Measurements from ENCODE around the gene ZSCAN31. TPM values are rescaled to one million over a fixed set of nuclear protein-coding genes. Genes with fewer than 3 reads are reported as not detected.

The ZSCAN31 gene
- total RNA-seq, 3 donors from 2014 or later, result 4.6 to 19.3 (median 17.4) TPM

DNA sequence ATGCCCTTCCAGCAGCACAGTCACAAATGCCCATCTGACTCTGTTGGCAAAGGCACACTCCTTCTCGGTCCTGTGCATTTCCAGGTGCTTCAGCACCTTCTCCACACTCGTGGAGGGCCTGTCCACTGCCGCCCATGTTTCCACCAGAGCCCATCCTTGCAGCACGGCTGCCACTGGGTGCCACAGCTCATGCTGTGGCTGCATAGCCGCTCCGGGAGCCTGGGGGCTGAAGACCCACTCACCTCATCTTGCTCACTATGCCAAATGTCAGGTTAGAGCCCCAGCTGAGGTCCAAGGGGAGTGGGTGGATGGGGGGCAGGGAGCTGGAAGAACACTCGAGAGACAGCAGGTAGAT lies 20.7 kb upstream of the ZSCAN31 start:
- Histone ChIP-seq H3K36me3 (no peaks in the 10 kb centered on the region), H3K4me3 (peak overlapping the region in 1 of 3 donors; percentile 78), H3K4me1 (peaks cover 0 to 7% of the 10 kb centered on the region in 2 donors), H3K9me3 (no peaks in the 10 kb centered on the region), H3K27me3 (no peaks in the 10 kb centered on the region), H3K27ac (peak overlapping the region; percentile 83 to 92)
- intact Hi-C loops (cut with DNase I; ENCODE audit: low total_unique reads), result no loop called here
- TF ChIP-seq, protein P1, sequence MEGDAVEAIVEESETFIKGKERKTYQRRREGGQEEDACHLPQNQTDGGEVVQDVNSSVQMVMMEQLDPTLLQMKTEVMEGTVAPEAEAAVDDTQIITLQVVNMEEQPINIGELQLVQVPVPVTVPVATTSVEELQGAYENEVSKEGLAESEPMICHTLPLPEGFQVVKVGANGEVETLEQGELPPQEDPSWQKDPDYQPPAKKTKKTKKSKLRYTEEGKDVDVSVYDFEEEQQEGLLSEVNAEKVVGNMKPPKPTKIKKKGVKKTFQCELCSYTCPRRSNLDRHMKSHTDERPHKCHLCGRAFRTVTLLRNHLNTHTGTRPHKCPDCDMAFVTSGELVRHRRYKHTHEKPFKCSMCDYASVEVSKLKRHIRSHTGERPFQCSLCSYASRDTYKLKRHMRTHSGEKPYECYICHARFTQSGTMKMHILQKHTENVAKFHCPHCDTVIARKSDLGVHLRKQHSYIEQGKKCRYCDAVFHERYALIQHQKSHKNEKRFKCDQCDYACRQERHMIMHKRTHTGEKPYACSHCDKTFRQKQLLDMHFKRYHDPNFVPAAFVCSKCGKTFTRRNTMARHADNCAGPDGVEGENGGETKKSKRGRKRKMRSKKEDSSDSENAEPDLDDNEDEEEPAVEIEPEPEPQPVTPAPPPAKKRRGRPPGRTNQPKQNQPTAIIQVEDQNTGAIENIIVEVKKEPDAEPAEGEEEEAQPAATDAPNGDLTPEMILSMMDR (IDR thresholded peaks at IDR 0.05), result no peak
- TF ChIP-seq POLR2AphosphoS5 (IDR thresholded peaks at IDR 0.05), result no peak
- TF ChIP-seq POLR2A (IDR thresholded peaks at IDR 0.05), result no peak
- no peak for DNase-seq (ENCODE audit: low spot score in 2 of 2)

DNA sequence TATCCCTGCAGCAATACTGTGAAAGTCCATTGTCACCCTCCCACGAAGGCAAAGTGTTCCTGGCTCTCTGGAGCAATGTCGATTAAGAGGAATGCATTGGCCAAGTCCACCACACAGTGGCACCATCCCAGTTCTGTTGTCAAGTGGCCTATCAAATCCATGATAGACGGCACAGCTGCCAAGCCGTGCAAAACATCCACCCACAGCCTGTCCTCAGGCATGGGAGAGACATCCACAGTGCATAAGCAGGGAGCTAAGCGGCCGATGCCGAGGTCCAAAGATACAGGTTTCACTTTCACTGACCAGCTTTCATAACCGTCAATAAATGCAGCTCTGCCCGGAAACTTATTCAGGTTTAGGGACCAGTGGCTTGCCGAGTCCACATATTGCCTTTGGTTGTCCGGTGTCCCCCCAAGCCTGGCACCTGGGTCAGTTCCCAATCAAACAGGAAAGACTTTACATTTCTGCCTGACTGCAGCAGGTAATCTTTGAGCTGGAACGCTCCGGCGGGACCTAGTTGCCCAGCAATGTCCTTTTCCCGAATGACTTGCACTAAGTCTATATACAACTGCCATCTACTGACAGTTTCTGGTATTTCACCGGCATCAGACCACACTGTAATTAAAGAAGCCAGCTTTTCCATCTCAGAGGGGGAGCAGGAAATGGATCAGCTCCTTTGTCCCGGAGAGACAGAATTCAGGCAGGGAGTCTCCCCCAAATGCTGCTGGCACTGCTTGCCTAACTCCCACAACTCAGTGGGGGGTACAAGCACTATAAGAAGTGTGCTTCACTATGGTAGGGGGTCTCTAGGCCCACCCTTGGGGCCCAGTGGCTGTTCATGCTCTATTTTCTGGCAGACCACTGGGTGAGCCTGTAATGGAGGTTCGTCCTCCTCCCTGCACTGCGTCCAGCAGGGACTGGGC lies 20.1 kb upstream of the ZSCAN31 start:
- peak; percentile 62 to 68 for DNase-seq (ENCODE audit: low spot score in 2 of 2)
- H3K36me3 ChIP-seq, result no peaks in the 10 kb centered on the region
- H3K4me1 ChIP-seq, result peaks cover under 1 to 7% of the 10 kb centered on the region in 2 donors
- no peaks in the 10 kb centered on the region for H3K9me3 ChIP-seq
- no peaks in the 10 kb centered on the region for H3K27me3 ChIP-seq
- intact Hi-C loops (cut with DNase I; ENCODE audit: low total_unique reads), result no loop called here
- peak overlapping the region; percentile 59 to 78 (median 66) for H3K4me3 ChIP-seq
- TF ChIP-seq POLR2AphosphoS5 (IDR thresholded peaks at IDR 0.05) (peak; percentile 7 to 70 (median 59)), POLR2A (IDR thresholded peaks at IDR 0.05) (no peak)
- TF ChIP-seq, protein P1 (IDR thresholded peaks at IDR 0.05), result peak; percentile 66 to 90 (median 88)
- peak overlapping the region; percentile 83 to 92 for H3K27ac ChIP-seq

DNA sequence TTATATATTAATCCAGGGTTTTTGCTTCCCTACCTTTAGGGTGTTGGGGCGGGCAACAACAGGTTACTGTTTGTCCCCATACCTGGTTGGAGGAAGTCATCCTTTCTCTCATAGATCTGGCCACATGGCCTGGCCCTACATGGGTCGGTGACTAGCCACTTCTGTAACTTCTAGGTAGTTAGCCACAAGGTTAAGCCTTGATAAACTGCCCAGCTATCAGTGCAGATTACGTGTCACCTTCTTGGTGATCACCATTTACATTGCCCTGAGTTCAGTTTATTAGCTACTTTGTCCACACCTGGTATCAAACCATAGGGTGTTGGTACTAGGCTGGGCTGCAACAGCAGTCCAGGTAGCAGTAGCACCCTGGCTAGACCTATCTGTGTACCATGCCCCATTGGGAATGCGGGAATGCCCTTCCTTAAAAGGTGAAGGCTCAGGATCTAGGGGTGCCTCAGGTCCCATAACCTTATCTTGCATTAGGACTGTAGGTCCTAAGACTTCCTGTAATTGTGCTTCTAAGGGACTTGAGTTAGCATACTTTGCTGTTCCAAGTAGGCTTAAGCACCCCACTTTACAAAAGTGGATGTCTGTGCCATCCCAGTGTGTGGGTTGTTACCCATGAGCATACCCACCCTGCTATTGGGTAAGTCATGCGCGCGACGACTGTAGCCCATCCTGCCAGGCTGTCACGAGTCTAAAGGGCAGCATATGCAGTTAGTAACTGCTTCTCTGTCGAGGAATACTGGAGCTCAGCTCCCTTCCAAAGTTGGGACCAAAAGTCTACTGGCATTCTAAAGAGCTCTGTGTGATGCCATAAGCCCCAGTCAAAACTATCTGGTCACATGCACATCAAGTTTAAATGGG lies 19.0 kb upstream of the ZSCAN31 start:
- Histone ChIP-seq H3K4me3 (peak overlapping the region; percentile 59 to 78 (median 66)), H3K4me1 (peaks cover 4 to 7% of the 10 kb centered on the region in 2 donors), H3K27ac (peak overlapping the region; percentile 83 to 92), H3K36me3 (no peaks in the 10 kb centered on the region), H3K9me3 (no peaks in the 10 kb centered on the region), H3K27me3 (no peaks in the 10 kb centered on the region)
- TF ChIP-seq, protein P1 (IDR thresholded peaks at IDR 0.05), result no peak
- TF ChIP-seq POLR2AphosphoS5 (IDR thresholded peaks at IDR 0.05), result no peak
- no peak for TF ChIP-seq POLR2A (IDR thresholded peaks at IDR 0.05)
- DNase-seq (ENCODE audit: low spot score in 2 of 2), result no peak
- intact Hi-C loops (cut with DNase I; ENCODE audit: low total_unique reads), result no loop called here

DNA sequence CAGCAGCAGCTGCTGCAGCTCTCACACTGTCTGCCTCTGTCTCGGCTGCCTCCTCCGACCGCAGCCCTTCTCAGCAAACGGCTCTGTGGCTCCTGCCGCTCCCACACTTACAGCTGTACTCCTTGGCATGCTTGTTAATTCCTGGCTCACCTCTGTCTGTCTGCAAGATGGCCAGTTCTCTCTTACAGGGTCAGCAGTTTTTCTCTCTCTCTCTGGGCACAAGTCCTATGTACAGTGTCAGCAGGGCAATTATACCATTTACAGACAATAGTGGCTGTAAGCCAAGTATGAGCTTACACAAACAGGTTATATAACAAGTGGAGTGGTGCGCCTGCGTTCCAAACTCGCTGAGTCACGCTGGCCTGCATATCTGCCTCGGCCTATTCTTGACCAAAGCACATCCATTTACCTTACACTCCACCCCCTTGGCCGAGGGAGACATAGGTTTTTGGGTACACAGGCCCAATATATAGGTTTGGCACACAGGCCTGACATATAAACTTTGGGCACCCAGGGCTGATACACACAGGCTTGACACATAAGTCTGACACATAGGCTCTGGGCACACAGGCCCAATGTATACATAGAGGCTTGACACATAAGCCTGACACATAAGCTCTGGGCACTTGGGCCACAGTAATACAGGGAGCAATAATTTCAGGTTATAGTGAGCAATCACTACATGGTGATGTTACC lies 18.2 kb upstream of the ZSCAN31 start:
- H3K27ac ChIP-seq, result peak overlapping the region; percentile 83 to 92
- no peaks in the 10 kb centered on the region for H3K27me3 ChIP-seq
- peaks cover 4 to 7% of the 10 kb centered on the region in 2 donors for H3K4me1 ChIP-seq
- peak in 1 of 2 donors; percentile 47 for DNase-seq (ENCODE audit: low spot score in 2 of 2)
- no peaks in the 10 kb centered on the region for H3K36me3 ChIP-seq
- H3K4me3 ChIP-seq, result peak overlapping the region in 2 of 3 donors; percentile 32 to 39
- intact Hi-C loops (cut with DNase I; ENCODE audit: low total_unique reads), result no loop called here
- no peak for TF ChIP-seq POLR2A (IDR thresholded peaks at IDR 0.05)
- TF ChIP-seq POLR2AphosphoS5 (IDR thresholded peaks at IDR 0.05), result no peak
- TF ChIP-seq, protein P1 (IDR thresholded peaks at IDR 0.05), result no peak
- H3K9me3 ChIP-seq, result no peaks in the 10 kb centered on the region

Data from breast epithelium (tissue), 4 donors.